T-helper 17 cell (primary cell): ENCODE results near the gene DNAH11. TPM values are rescaled to one million over a fixed set of nuclear protein-coding genes. Genes with fewer than 3 reads are reported as not detected.
"Not testable (repeated sequence)": the region's sequence is repeated elsewhere in the genome, so short reads cannot be mapped to it uniquely, and the experiment has no call there.

Source experiments
- ATAC-seq: fragments of 150-1000 bp; cut with Tn5 transposase; 2 replicates; pipeline ENCODE4 v1.10.0; 2021; ENCODE audit warnings: mild to moderate bottlenecking, moderate library complexity
- DNase-seq, 3 donors: peaks; one replicate each; pipeline versions ENCODE4 v3.0.0 to v3.0.0-alpha.2; 2020 to 2021
- H3K9me3 ChIP-seq: one replicate; pipeline ENCODE4 v1.7.0; 2013; ENCODE audit warnings: low read length, mild to moderate bottlenecking; ENCODE audit not compliant: control insufficient read depth, poor library complexity, severe bottlenecking
- H3K27ac Mint-ChIP-seq: one replicate; pipeline ENCODE4 v1.8.0; 2022; ENCODE audit warnings: mild to moderate bottlenecking, moderate library complexity, mixed read lengths
- H3K27me3 Mint-ChIP-seq: one replicate; pipeline ENCODE4 v1.8.0; 2022; ENCODE audit warnings: mixed read lengths
- H3K36me3 Mint-ChIP-seq: one replicate; pipeline ENCODE4 v1.8.0; 2022; ENCODE audit warnings: low read depth, mixed read lengths
- H3K4me1 Mint-ChIP-seq: one replicate; pipeline ENCODE4 v1.8.0; 2022; ENCODE audit warnings: mild to moderate bottlenecking, mixed read lengths
- H3K4me3 Mint-ChIP-seq: one replicate; pipeline ENCODE4 v1.8.0; 2022; ENCODE audit warnings: mild to moderate bottlenecking, moderate library complexity, mixed read lengths
- total RNA-seq, 4 donors: library from RNA in 2 of 4; stranded (reverse) in 2 of 4; gene quantifications; one replicate each; pipeline ENCODE4 v1.2.3 and lab custom pipeline; 2022 to 2026

Gene DNAH11
- under 1 TPM; 0.05 to 0.97 TPM for total RNA-seq
- 0 to 0.23 reads per million in 2 donors for total RNA-seq (lab: John Stamatoyannopoulos, UW)

- no peaks in the 10 kb centered on the region for H3K9me3 ChIP-seq
- peaks cover 73% of the 10 kb centered on the region for H3K27me3 Mint-ChIP-seq
- DNase-seq, result no peak
- peaks cover 7% of the 10 kb centered on the region for H3K36me3 Mint-ChIP-seq
- H3K27ac Mint-ChIP-seq, result no peak within 1 kb of the TSS
- peaks cover 7% of the 10 kb centered on the region for H3K4me1 Mint-ChIP-seq
- H3K4me3 Mint-ChIP-seq, result peak within 1 kb of the TSS; percentile 80
- no peak for ATAC-seq
Measured at GRCh38 chr7:21542891-21543527, at the start of gene DNAH11. DNAH11 (plus strand) TSS chr7:21543039; CDS start chr7:21543246, 207 bp downstream.

GRCh38 chr7:21495731-21496130 is 47.1 kb upstream of the DNAH11 start:
- H3K9me3 ChIP-seq, result peaks cover 3% of the 10 kb centered on the region
- Mint-ChIP-seq H3K27me3 (no peaks in the 10 kb centered on the region), H3K36me3 (peaks cover 2% of the 10 kb centered on the region), H3K27ac (no peak overlapping the region), H3K4me1 (no peaks in the 10 kb centered on the region), H3K4me3 (no peak overlapping the region)
- DNase-seq (no peak), ATAC-seq (no peak)

GRCh38 chr7:21497072-21497471 is 45.8 kb upstream of the DNAH11 start:
- no peaks in the 10 kb centered on the region for H3K4me1 Mint-ChIP-seq
- no peak for ATAC-seq
- H3K9me3 ChIP-seq, result peaks cover 3% of the 10 kb centered on the region
- no peaks in the 10 kb centered on the region for H3K27me3 Mint-ChIP-seq
- no peak overlapping the region for H3K4me3 Mint-ChIP-seq
- no peak overlapping the region for H3K27ac Mint-ChIP-seq
- no peak for DNase-seq
- peaks cover 5% of the 10 kb centered on the region for H3K36me3 Mint-ChIP-seq

GRCh38 chr7:21500117-21500832 is 42.6 kb upstream of the DNAH11 start:
- H3K9me3 ChIP-seq, result peaks cover 4% of the 10 kb centered on the region
- no peak for DNase-seq
- Mint-ChIP-seq H3K27me3 (no peaks in the 10 kb centered on the region), H3K4me3 (no peak overlapping the region), H3K27ac (no peak overlapping the region), H3K4me1 (no peaks in the 10 kb centered on the region), H3K36me3 (peaks cover 5% of the 10 kb centered on the region)
- no peak for ATAC-seq

GRCh38 chr7:21504021-21504420 is 38.8 kb upstream of the DNAH11 start:
- Mint-ChIP-seq H3K4me1 (no peaks in the 10 kb centered on the region), H3K36me3 (peaks cover 3% of the 10 kb centered on the region), H3K27ac (no peak overlapping the region), H3K27me3 (no peaks in the 10 kb centered on the region), H3K4me3 (no peak overlapping the region)
- DNase-seq (no peak), ATAC-seq (no peak)
- H3K9me3 ChIP-seq, result peaks cover 4% of the 10 kb centered on the region

- H3K9me3 ChIP-seq, result peaks cover 4% of the 10 kb centered on the region
- ATAC-seq (no peak), DNase-seq (no peak)
- Mint-ChIP-seq H3K4me3 (no peak overlapping the region), H3K36me3 (peaks cover 3% of the 10 kb centered on the region), H3K27ac (no peak overlapping the region), H3K27me3 (no peaks in the 10 kb centered on the region), H3K4me1 (peaks cover 2% of the 10 kb centered on the region)
Measured at GRCh38 chr7:21507627-21508343, 35.1 kb upstream of the DNAH11 start.

DNA sequence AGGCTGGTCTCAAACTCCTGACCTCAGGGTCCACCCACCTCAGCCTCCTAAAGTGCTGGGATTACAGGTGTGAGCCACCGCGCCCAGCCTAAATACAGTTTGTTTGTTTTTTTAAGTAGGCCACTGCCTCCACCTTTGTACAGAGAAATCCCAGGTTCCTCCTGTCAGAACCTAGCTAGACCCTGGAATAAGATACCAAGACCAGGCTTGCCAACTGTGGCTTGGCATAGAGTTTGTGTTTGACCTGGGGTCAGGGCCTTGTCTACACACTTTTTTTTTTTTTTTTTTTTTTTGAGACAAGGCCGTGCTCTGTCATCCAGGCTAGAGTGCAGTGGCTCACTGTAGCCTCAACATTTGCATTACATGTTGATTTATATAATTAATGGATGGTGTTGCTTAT is 34.3 kb upstream of the DNAH11 start:
- DNase-seq (no peak), ATAC-seq (no peak)
- no peak overlapping the region for H3K27ac Mint-ChIP-seq
- peaks cover 2% of the 10 kb centered on the region for H3K4me1 Mint-ChIP-seq
- H3K36me3 Mint-ChIP-seq, result peaks cover 3% of the 10 kb centered on the region
- no peaks in the 10 kb centered on the region for H3K27me3 Mint-ChIP-seq
- H3K4me3 Mint-ChIP-seq, result no peak overlapping the region
- H3K9me3 ChIP-seq, result peaks cover 4% of the 10 kb centered on the region

DNA sequence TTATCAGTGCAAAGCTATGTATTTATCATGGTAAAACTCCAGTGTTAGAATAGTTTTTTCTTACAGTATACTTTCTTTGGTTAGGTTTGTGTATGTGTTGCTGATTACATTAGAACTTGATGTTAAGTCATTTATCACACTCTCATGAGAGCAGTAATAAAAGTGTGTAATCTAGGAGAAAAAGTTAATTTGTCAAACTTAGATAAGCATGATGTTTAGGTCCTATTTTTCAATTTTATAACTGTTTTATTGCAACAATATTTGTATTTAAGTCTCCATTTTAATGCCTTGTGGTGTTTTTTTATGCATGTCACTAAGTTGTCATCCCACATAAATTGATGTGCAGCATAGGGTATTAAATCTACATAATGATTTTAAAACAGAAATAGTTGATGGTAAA is 28.8 kb upstream of the DNAH11 start:
- Mint-ChIP-seq H3K4me1 (peaks cover 4% of the 10 kb centered on the region), H3K4me3 (no peak overlapping the region), H3K27me3 (no peaks in the 10 kb centered on the region), H3K27ac (no peak overlapping the region), H3K36me3 (peaks cover 3% of the 10 kb centered on the region)
- H3K9me3 ChIP-seq, result no peaks in the 10 kb centered on the region
- ATAC-seq, result no peak
- no peak for DNase-seq

DNA sequence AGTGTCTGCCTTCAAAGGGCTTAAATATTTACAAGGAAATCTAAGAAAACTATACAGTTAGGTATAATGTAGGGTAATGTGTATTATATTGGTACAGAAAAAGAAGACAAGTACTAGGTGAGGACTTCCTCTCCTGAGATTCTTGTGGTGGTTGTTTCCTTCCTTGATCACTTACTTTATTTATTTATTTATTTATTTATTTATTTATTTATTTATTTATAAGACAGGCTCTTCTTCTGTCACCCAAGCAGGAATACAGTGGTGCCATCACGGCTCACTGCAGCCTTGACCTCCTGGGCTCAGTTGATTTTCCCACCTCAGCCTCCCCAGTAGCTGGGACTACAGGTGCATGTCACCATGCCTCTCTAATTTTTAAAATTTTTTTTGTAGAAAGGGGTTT is 18.2 kb upstream of the DNAH11 start:
- H3K27me3 Mint-ChIP-seq, result no peaks in the 10 kb centered on the region
- H3K9me3 ChIP-seq, result no peaks in the 10 kb centered on the region
- DNase-seq (no peak), ATAC-seq (no peak)
- H3K36me3 Mint-ChIP-seq, result peaks cover 2% of the 10 kb centered on the region
- no peak overlapping the region for H3K4me3 Mint-ChIP-seq
- peaks cover 2% of the 10 kb centered on the region for H3K4me1 Mint-ChIP-seq
- H3K27ac Mint-ChIP-seq, result no peak overlapping the region

DNA sequence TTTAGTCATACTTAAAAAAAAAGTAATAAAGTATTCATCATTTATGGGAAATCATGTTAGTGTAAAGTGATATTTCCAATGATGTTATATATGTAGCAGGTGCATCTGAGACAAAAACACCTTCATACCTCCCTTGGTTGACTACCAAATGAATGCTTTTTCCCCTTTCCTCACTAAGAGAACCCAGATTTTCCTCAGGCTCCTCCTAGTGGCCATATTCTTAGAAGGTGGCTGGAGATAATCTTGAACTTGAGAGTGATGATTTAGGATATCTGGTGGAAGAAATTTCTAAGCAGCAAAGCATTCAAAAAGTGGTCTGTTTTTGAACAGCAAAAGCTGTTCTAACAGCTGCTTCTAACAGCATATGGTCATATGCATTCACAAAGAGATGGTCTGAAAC is 16.8 kb upstream of the DNAH11 start:
- no peak overlapping the region for H3K4me3 Mint-ChIP-seq
- DNase-seq, result no peak

DNA sequence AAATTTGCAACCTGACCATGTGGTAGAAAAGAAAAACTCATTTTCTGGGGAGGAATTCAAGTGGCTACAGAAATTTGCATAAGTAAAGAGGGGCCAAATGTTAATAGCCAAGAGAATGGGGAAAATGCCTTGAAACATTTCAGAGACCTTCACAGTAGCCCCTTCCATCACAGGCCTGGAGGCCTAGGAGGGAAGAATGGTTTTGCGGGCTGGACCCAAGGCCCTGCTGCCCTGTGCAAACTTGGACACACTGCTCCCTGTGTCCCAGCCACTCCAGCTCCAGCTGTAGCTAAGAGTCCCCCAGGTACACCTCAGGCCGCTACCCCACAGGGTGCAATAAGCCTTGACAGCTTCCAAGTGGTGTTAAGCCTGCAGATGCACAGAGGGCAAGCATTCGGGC is 16.4 kb upstream of the DNAH11 start:
- Mint-ChIP-seq H3K27me3 (no peaks in the 10 kb centered on the region), H3K4me1 (peaks cover 2% of the 10 kb centered on the region), H3K27ac (no peak overlapping the region), H3K4me3 (no peak overlapping the region), H3K36me3 (peaks cover 2% of the 10 kb centered on the region)
- DNase-seq (no peak), ATAC-seq (no peak)
- no peaks in the 10 kb centered on the region for H3K9me3 ChIP-seq

More for the DNA sequence above, 16.8 kb upstream of the DNAH11 start:
- Mint-ChIP-seq H3K36me3 (peaks cover 2% of the 10 kb centered on the region), H3K27me3 (no peaks in the 10 kb centered on the region), H3K27ac (no peak overlapping the region), H3K4me1 (peaks cover 2% of the 10 kb centered on the region)
- no peaks in the 10 kb centered on the region for H3K9me3 ChIP-seq
- no peak for ATAC-seq

- not testable (repeated sequence) for H3K4me3 Mint-ChIP-seq, DNase-seq, H3K27me3 Mint-ChIP-seq, H3K9me3 ChIP-seq, H3K36me3 Mint-ChIP-seq, H3K27ac Mint-ChIP-seq, ATAC-seq, H3K4me1 Mint-ChIP-seq
Measured at GRCh38 chr7:21532485-21532884, 10.4 kb upstream of the DNAH11 start.

- DNase-seq, H3K27ac Mint-ChIP-seq, H3K4me1 Mint-ChIP-seq, ATAC-seq, H3K27me3 Mint-ChIP-seq, H3K9me3 ChIP-seq, H3K4me3 Mint-ChIP-seq, H3K36me3 Mint-ChIP-seq: not testable (repeated sequence)
Measured at GRCh38 chr7:21533646-21534045, 9.2 kb upstream of the DNAH11 start.
